Measurements from ENCODE around the gene AQR. TPM values are rescaled to one million over a fixed set of nuclear protein-coding genes. Genes with fewer than 3 reads are reported as not detected.

Gene AQR
- total RNA-seq, 1 experiment from 2014 or later = 41.4 TPM

GRCh38 chr15:34865531-34865930 lies 104.0 kb downstream of the AQR start:
- in situ Hi-C loops (cut with HindIII; ENCODE audit: low pct_unique_long_range_greater_than_20kb, low sequenced_read_pairs) (no loop called here), intact Hi-C loops (cut with micrococcal nuclease; ENCODE audit: unreplicated experiment) (no loop called here)
- DNase-seq (ENCODE audit: low read depth, low spot score) (no peak), ATAC-seq (no peak)
- Histone ChIP-seq H3K36me3 (ENCODE audit: control insufficient read depth, insufficient read depth, low read length) (peaks cover 17% of the 10 kb centered on the region), H3K4me3 (ENCODE audit: low read depth in 2 of 2, low read length in 2 of 2) (no peak overlapping the region), H3K27me3 (ENCODE audit: control insufficient read depth, insufficient read depth, low read length) (no peaks in the 10 kb centered on the region), H3K4me1 (ENCODE audit: control insufficient read depth, insufficient read depth, low read length) (no peaks in the 10 kb centered on the region), H3K27ac (ENCODE audit: low read length) (no peak overlapping the region), H3K9me3 (ENCODE audit: control insufficient read depth, insufficient read depth, low read depth, low read length) (peaks cover 4% of the 10 kb centered on the region; the same call in 1 of the 2 replicates)
- POLR2A ChIA-PET = no interaction called here
- TF ChIP-seq POLR2AphosphoS5 (IDR thresholded peaks at IDR 0.05; ENCODE audit: low read depth, low read length) (no peak), TCF7L2 (IDR thresholded peaks at IDR 0.05; ENCODE audit: low read depth, low read length) (no peak), CTCF (IDR thresholded peaks at IDR 0.05) (no peak), SIN3A (IDR thresholded peaks at IDR 0.05; ENCODE audit: borderline replicate concordance, insufficient read depth, low read depth, low read length) (no peak)
- no TSS peak for BruUV-seq (replicated peaks)
- CTCF ChIA-PET = no interaction called here

GRCh38 chr15:34861214-34861613 lies 108.3 kb downstream of the AQR start:
- no peaks in the 10 kb centered on the region for H3K27me3 ChIP-seq (ENCODE audit: control insufficient read depth, insufficient read depth, low read length)
- H3K4me3 ChIP-seq (ENCODE audit: low read depth in 2 of 2, low read length in 2 of 2) = no peak overlapping the region
- ChIA-PET POLR2A (no interaction called here), CTCF (no interaction called here)
- ATAC-seq (no peak), DNase-seq (ENCODE audit: low read depth, low spot score) (no peak)
- in situ Hi-C loops (cut with HindIII; ENCODE audit: low pct_unique_long_range_greater_than_20kb, low sequenced_read_pairs) (no loop called here), intact Hi-C loops (cut with micrococcal nuclease; ENCODE audit: unreplicated experiment) (no loop called here)
- no peak for TF ChIP-seq POLR2AphosphoS5 (IDR thresholded peaks at IDR 0.05; ENCODE audit: low read depth, low read length)
- no peak for TF ChIP-seq SIN3A (IDR thresholded peaks at IDR 0.05; ENCODE audit: borderline replicate concordance, insufficient read depth, low read depth, low read length)
- TF ChIP-seq REST (IDR thresholded peaks at IDR 0.05; ENCODE audit: insufficient read depth in 1 of 2, low read depth in 2 of 2, low read length in 1 of 2) = no peak
- no peak for TF ChIP-seq CTCF (IDR thresholded peaks at IDR 0.05)
- TF ChIP-seq TCF7L2 (IDR thresholded peaks at IDR 0.05; ENCODE audit: low read depth, low read length) = no peak
- peaks cover 17% of the 10 kb centered on the region for H3K36me3 ChIP-seq (ENCODE audit: control insufficient read depth, insufficient read depth, low read length)
- H3K4me1 ChIP-seq (ENCODE audit: control insufficient read depth, insufficient read depth, low read length) = no peaks in the 10 kb centered on the region
- BruUV-seq (replicated peaks) = no TSS peak
- H3K27ac ChIP-seq (ENCODE audit: low read length) = no peak overlapping the region
- H3K9me3 ChIP-seq (ENCODE audit: control insufficient read depth, insufficient read depth, low read depth, low read length) = no peaks in the 10 kb centered on the region
